HL-60 (cell line): ENCODE results near the gene APBA2.

Source experiments
- CTCF ChIP-seq: IDR thresholded peaks from one replicate; pipeline ENCODE4 v1.5.1; 2011; ENCODE audit warnings: low read length, control low read depth, inconsistent platforms; ENCODE audit not compliant: insufficient read depth
- GABPA ChIP-seq: IDR thresholded peaks from 2 replicates; pipeline ENCODE4 v1.6.1; 2012; ENCODE audit warnings: low read depth
- POLR2AphosphoS5 ChIP-seq: IDR thresholded peaks from 2 replicates; pipeline ENCODE4 v1.6.1; 2012; ENCODE audit warnings: low read depth
- REST ChIP-seq: IDR thresholded peaks from 2 replicates; pipeline ENCODE4 v1.6.1; 2012; ENCODE audit warnings: low read depth; ENCODE audit not compliant: insufficient replicate concordance

- TF ChIP-seq CTCF (no peak), REST (no peak), GABPA (no peak), POLR2AphosphoS5 (no peak)
These were observed 595 bp upstream of the APBA2 start for GRCh38 chr15:28885128-28885629.
